Esophagus squamous epithelium (tissue), 5 donors: ENCODE data around the gene MEGF6. TPM values are rescaled to one million over a fixed set of nuclear protein-coding genes. Genes with fewer than 3 reads are reported as not detected.

ENCODE experiments used
- DNase-seq: peaks from one replicate; lab custom pipeline; 2025; lab: John Stamatoyannopoulos, UW
- H3K27ac ChIP-seq, 4 donors: fragments of 200-600 bp; sonication (generic); one replicate each; pipeline ENCODE4 v1.5.1; 2016 to 2019; ENCODE audit warnings: mild to moderate bottlenecking in 1 of 4
- H3K27me3 ChIP-seq, 4 donors: fragments of 200-600 bp; sonication (generic); 1 replicate in 3 of 4; 2 replicates in 1 of 4; pipeline versions ENCODE4 v1.5.1 to v1.6.0; 2017 to 2021; ENCODE audit warnings: antibody characterized with exemption in 1 of 4
- H3K36me3 ChIP-seq, 3 donors: fragments of 200-600 bp; sonication (generic); one replicate each; pipeline ENCODE4 v1.5.1; 2016 to 2019
- H3K4me1 ChIP-seq, 3 donors: fragments of 200-600 bp; sonication (generic); one replicate each; pipeline ENCODE4 v1.5.1; 2017 to 2019
- H3K4me3 ChIP-seq, 4 donors: fragments of 200-600 bp; sonication (generic); 1 replicate in 3 of 4; 2 replicates in 1 of 4; pipeline ENCODE4 v1.5.1; 2016 to 2019; ENCODE audit warnings: mild to moderate bottlenecking in 2 of 4, moderate library complexity in 1 of 4
- H3K9me3 ChIP-seq, 3 donors: fragments of 200-600 bp; sonication (generic); one replicate each; pipeline ENCODE4 v1.5.1; 2016 to 2019
- CTCF ChIP-seq, 6 experiments: fragments of 450-650 bp in 4 of 6; fragments of 200-600 bp in 2 of 6; sonication (generic) in 2 of 6; IDR thresholded peaks; one replicate each; pipeline ENCODE4 v1.5.1; 2016 to 2019; ENCODE audit warnings: antibody characterized with exemption in 6 of 6, mild to moderate bottlenecking in 4 of 6, moderate library complexity in 4 of 6
- POLR2A ChIP-seq, 4 donors: fragments of 450-650 bp; IDR thresholded peaks; one replicate each; pipeline ENCODE4 v1.6.1; 2017; ENCODE audit warnings: antibody characterized with exemption in 4 of 4, mild to moderate bottlenecking in 4 of 4, moderate library complexity in 3 of 4
- WGBS, 2 donors: methylation state at CpG; one replicate each; pipeline ENCODE4 v1.1.5; 2018; 5-methylcytosine and 5-hydroxymethylcytosine counted together
- intact Hi-C: fragments of 100-400 bp; cut with DNase I; formaldehyde crosslinking; loops from one replicate; pipeline ENCODE4 v1.15.0; 2022
- small RNA-seq, 4 donors: library from RNA; depleted of rRNA; stranded (forward); fragments of <200 nt; gene quantifications; one replicate each; pipeline ENCODE3, GENCODE V24; 2016
- total RNA-seq, 4 donors: library from RNA; depleted of rRNA; stranded (reverse); fragments of >200 nt; gene quantifications; one replicate each; pipeline ENCODE4 v1.1.0, GENCODE V29; 2016
- donor health status: DM: yes; HTN: yes; CAD: no.

The MEGF6 gene
- total RNA-seq, 4 donors from 2014 or later, result 8.8 to 27.1 (median 16.8) TPM

DNA sequence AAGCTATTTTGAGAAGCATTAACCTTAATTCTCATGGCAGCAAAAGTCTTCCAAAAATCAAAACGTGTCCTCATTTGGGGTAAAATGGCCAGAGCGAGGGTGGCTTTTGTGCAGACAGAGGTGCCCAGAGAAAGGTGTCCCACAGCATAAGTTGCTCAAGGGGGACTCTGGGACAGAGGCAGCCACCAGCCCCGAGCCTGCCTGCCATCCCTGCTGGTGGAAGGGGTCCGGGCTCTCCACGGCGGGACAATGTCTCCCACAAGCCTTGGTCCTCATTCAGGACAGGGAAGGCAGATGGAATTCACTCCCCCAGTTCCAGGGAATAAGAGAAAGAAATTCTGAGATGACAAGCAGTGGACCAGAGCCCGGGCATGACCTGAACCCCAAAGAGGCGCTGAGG, 169.4 kb downstream of the MEGF6 start:
- DNase-seq, result no peak
- Histone ChIP-seq H3K36me3 (no peaks in the 10 kb centered on the region), H3K4me3 (no peak overlapping the region), H3K9me3 (peaks cover 0 to 9% (median 0%) of the 10 kb centered on the region in 3 donors), H3K27ac (no peak overlapping the region), H3K27me3 (peaks cover 0 to 84% (median 0%) of the 10 kb centered on the region in 4 donors), H3K4me1 (no peaks in the 10 kb centered on the region)
- intact Hi-C loops, result no loop called here
- 56 to 75% methylated on average over 2 to 5 of the region's 8 CpGs for WGBS, 2 donors
- TF ChIP-seq POLR2A (IDR thresholded peaks at IDR 0.05) (no peak), CTCF (IDR thresholded peaks at IDR 0.05) (no peak)

DNA sequence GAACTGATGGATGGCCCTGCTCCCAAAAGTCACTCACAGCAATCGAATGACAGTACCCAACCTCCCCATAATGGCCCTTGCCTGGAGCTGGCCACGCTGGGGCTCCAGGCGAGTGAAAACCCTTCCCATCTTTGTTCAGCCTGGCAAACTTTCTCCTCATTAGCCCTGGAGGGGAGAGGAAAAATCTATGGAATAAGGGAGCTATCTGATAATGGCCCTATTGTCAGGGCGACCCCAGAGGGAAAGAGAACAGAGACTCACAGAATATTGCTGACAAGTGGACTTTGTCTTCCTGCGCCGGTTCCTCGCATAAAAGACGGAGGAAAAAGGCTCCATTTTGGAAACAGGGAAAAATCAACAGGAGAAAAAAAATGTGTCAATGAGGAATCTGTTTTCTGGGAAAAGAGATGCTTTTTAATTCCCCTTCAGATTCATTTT, 169.9 kb downstream of the MEGF6 start:
- Histone ChIP-seq H3K9me3 (peaks cover 0 to 8% (median 0%) of the 10 kb centered on the region in 3 donors), H3K4me3 (no peak overlapping the region), H3K27ac (no peak overlapping the region), H3K4me1 (no peaks in the 10 kb centered on the region), H3K27me3 (peaks cover 0 to 88% (median 0%) of the 10 kb centered on the region in 4 donors), H3K36me3 (no peaks in the 10 kb centered on the region)
- no peak for TF ChIP-seq CTCF (IDR thresholded peaks at IDR 0.05)
- TF ChIP-seq POLR2A (IDR thresholded peaks at IDR 0.05), result no peak
- 61 to 66% methylated on average over 8 of the region's 8 CpGs for WGBS, 2 donors
- intact Hi-C loops, result no loop called here
- DNase-seq, result no peak

- no peaks in the 10 kb centered on the region for H3K4me1 ChIP-seq
- 67 to 73% methylated on average over 6 to 19 of the region's 20 CpGs for WGBS, 2 donors
- H3K36me3 ChIP-seq, result no peaks in the 10 kb centered on the region
- H3K27ac ChIP-seq, result no peak overlapping the region
- no peak for DNase-seq
- H3K9me3 ChIP-seq, result peaks cover 0 to 2% (median 0%) of the 10 kb centered on the region in 3 donors
- TF ChIP-seq CTCF (IDR thresholded peaks at IDR 0.05) (no peak), POLR2A (IDR thresholded peaks at IDR 0.05) (no peak)
- intact Hi-C loops, result no loop called here
- H3K27me3 ChIP-seq, result peaks cover 0 to 94% (median 0%) of the 10 kb centered on the region in 4 donors
- no peak overlapping the region for H3K4me3 ChIP-seq
Measured at GRCh38 chr1:3440711-3441409, 170.4 kb downstream of the MEGF6 start.

DNA sequence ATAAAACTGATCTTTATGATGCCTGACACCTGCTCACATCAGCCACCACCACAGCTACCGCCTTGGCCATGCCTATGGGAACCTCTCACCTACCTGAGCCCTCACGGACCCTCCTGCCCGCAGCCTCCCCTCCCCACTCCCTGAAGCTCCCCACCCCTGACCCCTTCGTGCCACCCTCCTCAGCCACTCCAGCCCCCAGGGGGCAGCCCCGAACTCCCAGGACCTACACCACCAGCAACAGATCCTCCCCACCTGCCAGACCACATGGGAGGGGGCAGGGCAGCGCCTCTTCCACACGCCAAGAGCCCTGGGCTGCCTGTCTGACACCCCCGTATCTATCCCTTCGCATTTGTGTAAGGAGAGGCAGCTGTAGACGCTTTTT, 171.0 kb downstream of the MEGF6 start:
- peaks cover 0 to 99% (median 0%) of the 10 kb centered on the region in 4 donors for H3K27me3 ChIP-seq
- TF ChIP-seq POLR2A (IDR thresholded peaks at IDR 0.05) (no peak), CTCF (IDR thresholded peaks at IDR 0.05) (no peak)

More for the DNA sequence above, 171.0 kb downstream of the MEGF6 start:
- no peaks in the 10 kb centered on the region for H3K9me3 ChIP-seq
- no peak for DNase-seq
- H3K36me3 ChIP-seq, result no peaks in the 10 kb centered on the region
- H3K4me1 ChIP-seq, result no peaks in the 10 kb centered on the region
- no peak overlapping the region for H3K4me3 ChIP-seq
- WGBS, 2 donors, result 55% methylated on average over 4 to 6 of the region's 10 CpGs
- intact Hi-C loops, result no loop called here
- no peak overlapping the region for H3K27ac ChIP-seq

Small RNAs within 50 kb of the gene (small RNA-seq; reads per million reads assigned to genes)
- gene MIR551A, result 0 to 0.18 (median 0.07) reads per million in 4 donors

Other genes starting within 250 kb of the MEGF6 start
- gene ARHGEF16, start 156.8 kb downstream of the MEGF6 start, total RNA-seq, result 10 to 100 TPM in 3 of 4 donors, 1 to 10 TPM in 1; 8.4 to 24.6 (median 22.4) TPM
- gene TPRG1L, start 13.5 kb upstream of the MEGF6 start, total RNA-seq, result 10 to 100 TPM; 27.9 to 44.7 (median 33.2) TPM
- gene WRAP73, start 38.6 kb upstream of the MEGF6 start, total RNA-seq, result 10 to 100 TPM in 2 of 4 donors, 1 to 10 TPM in 2; 7.6 to 17.2 (median 11.8) TPM
- gene TP73, start 41.0 kb upstream of the MEGF6 start, total RNA-seq, result 1 to 10 TPM; 4.9 to 8.8 (median 7.0) TPM
- gene CCDC27, start 140.9 kb upstream of the MEGF6 start, total RNA-seq, result not detected
- gene SMIM1, start 161.2 kb upstream of the MEGF6 start, total RNA-seq, result 1 to 10 TPM in 2 of 4 donors, not detected in 2; 1.5 to 5.3 TPM
- 10 to 100 TPM; 23.5 to 32.6 (median 25.5) TPM for gene LRRC47, start 185.0 kb upstream of the MEGF6 start, total RNA-seq
- 10 to 100 TPM; 18.7 to 24.4 (median 19.8) TPM for gene CEP104, start 245.7 kb upstream of the MEGF6 start, total RNA-seq
- gene DFFB, start 246.0 kb upstream of the MEGF6 start, total RNA-seq, result 1 to 10 TPM; 1.6 to 8.2 (median 3.2) TPM